CD4-positive, CD25-positive, alpha-beta regulatory T cell (primary cell): ENCODE data around the gene CAMK1D. TPM values are rescaled to one million over a fixed set of nuclear protein-coding genes. Genes with fewer than 3 reads are reported as not detected.
A peak's percentile ranks its signal among the peaks of the same experiment; 100 is the strongest.
"Not testable (repeated sequence)": the region's sequence is repeated elsewhere in the genome, so short reads cannot be mapped to it uniquely, and the experiment has no call there.

ENCODE experiments used
- ATAC-seq, 2 donors: fragments of 150-1000 bp; cut with Tn5 transposase; one replicate each; pipeline ENCODE4 v1.10.0; 2021; ENCODE audit warnings: low read depth in 2 of 2, moderate number of reproducible peaks in 2 of 2, moderate library complexity in 1 of 2
- DNase-seq, 3 donors: peaks; one replicate each; pipeline versions ENCODE4 v3.0.0 to v3.0.0-alpha.2; 2012 to 2022; ENCODE audit warnings: mixed read lengths in 1 of 3
- H3K27ac ChIP-seq: one replicate; pipeline ENCODE4 v1.7.0; 2013; ENCODE audit warnings: mild to moderate bottlenecking, low read length; ENCODE audit not compliant: insufficient read depth, poor library complexity, severe bottlenecking
- H3K27me3 ChIP-seq: one replicate; pipeline ENCODE4 v1.7.0; 2013; ENCODE audit warnings: low read length; ENCODE audit not compliant: control insufficient read depth, insufficient read depth
- H3K36me3 ChIP-seq: one replicate; pipeline ENCODE4 v1.7.0; 2013; ENCODE audit warnings: mild to moderate bottlenecking, low read length, moderate library complexity; ENCODE audit not compliant: control insufficient read depth, insufficient read depth
- H3K4me1 ChIP-seq: 2 replicates; pipeline ENCODE4 v1.7.0; 2013; ENCODE audit warnings: mild to moderate bottlenecking, low read length; ENCODE audit not compliant: insufficient read depth, control insufficient read depth, poor library complexity, severe bottlenecking
- H3K4me3 ChIP-seq: one replicate; pipeline ENCODE4 v1.7.0; 2013; ENCODE audit warnings: low read depth, mild to moderate bottlenecking, low read length, moderate library complexity
- H3K9me3 ChIP-seq, 2 experiments: 1 replicate in 1 of 2; 2 replicates in 1 of 2; pipeline ENCODE4 v1.7.0; 2013; ENCODE audit warnings: low read length in 2 of 2, mild to moderate bottlenecking in 1 of 2, moderate library complexity in 1 of 2; ENCODE audit not compliant: control insufficient read depth in 2 of 2
- H3K27ac Mint-ChIP-seq, 3 donors: one replicate each; pipeline ENCODE4 v1.8.0; 2020 to 2022; ENCODE audit warnings: mild to moderate bottlenecking in 3 of 3, mixed read lengths in 3 of 3, moderate library complexity in 2 of 3
- H3K27me3 Mint-ChIP-seq: one replicate; pipeline ENCODE4 v1.8.0; 2022; ENCODE audit warnings: mild to moderate bottlenecking, mixed read lengths
- H3K36me3 Mint-ChIP-seq: one replicate; pipeline ENCODE4 v1.8.0; 2020; ENCODE audit warnings: mixed read lengths
- H3K4me1 Mint-ChIP-seq, 4 donors: one replicate each; pipeline ENCODE4 v1.8.0; 2020 to 2022; ENCODE audit warnings: mixed read lengths in 4 of 4, mild to moderate bottlenecking in 1 of 4
- H3K4me3 Mint-ChIP-seq, 4 donors: one replicate each; pipeline ENCODE4 v1.8.0; 2020 to 2022; ENCODE audit warnings: mild to moderate bottlenecking in 4 of 4, mixed read lengths in 4 of 4, moderate library complexity in 3 of 4
- H3K9me3 Mint-ChIP-seq, 7 donors: one replicate each; pipeline ENCODE4 v1.8.0; 2020 to 2022; ENCODE audit warnings: mixed read lengths in 7 of 7, mild to moderate bottlenecking in 3 of 7, moderate library complexity in 2 of 7
- polyA plus RNA-seq, 4 donors: library from polyadenylated mRNA; unstranded; fragments of 300-500 nt; fragmentation: Illumina TruSeq; gene quantifications; one replicate each; pipeline ENCODE4 v1.2.3, GENCODE V29; 2021
- total RNA-seq: library from RNA; stranded (reverse); gene quantifications from one replicate; pipeline ENCODE4 v1.2.3, GENCODE V29; 2022

The CAMK1D gene
- total and polyA plus RNA-seq, 5 donors from 2014 or later: 4.4 to 25.3 (median 5.2) TPM

- Mint-ChIP-seq H3K36me3 (peaks cover 11% of the 10 kb centered on the region), H3K9me3 (no peaks in the 10 kb centered on the region)
- no peak for DNase-seq
Measured at GRCh38 chr10:12740813-12741212, 391.5 kb downstream of the CAMK1D start.

GRCh38 chr10:12741360-12741804 lies 392.0 kb downstream of the CAMK1D start:
- H3K4me1 ChIP-seq: no peaks in the 10 kb centered on the region
- Mint-ChIP-seq H3K4me1 (peaks cover 0 to 7% (median 4%) of the 10 kb centered on the region in 4 donors), H3K36me3 (peaks cover 8% of the 10 kb centered on the region), H3K4me3 (no peak overlapping the region), H3K27me3 (no peaks in the 10 kb centered on the region), H3K9me3 (no peaks in the 10 kb centered on the region), H3K27ac (peak overlapping the region in 1 of 3 donors; percentile 55)
- no peaks in the 10 kb centered on the region for H3K36me3 ChIP-seq
- H3K4me3 ChIP-seq: no peak overlapping the region
- H3K27me3 ChIP-seq: no peaks in the 10 kb centered on the region
- no peak for DNase-seq
- no peaks in the 10 kb centered on the region for H3K9me3 ChIP-seq
- no peak for ATAC-seq
- H3K27ac ChIP-seq: no peak overlapping the region

More at GRCh38 chr10:12740813-12741212, 391.5 kb downstream of the CAMK1D start:
- Histone ChIP-seq H3K27ac (no peak overlapping the region), H3K9me3 (no peaks in the 10 kb centered on the region), H3K4me1 (no peaks in the 10 kb centered on the region), H3K4me3 (no peak overlapping the region), H3K27me3 (no peaks in the 10 kb centered on the region), H3K36me3 (no peaks in the 10 kb centered on the region)
- no peaks in the 10 kb centered on the region for H3K27me3 Mint-ChIP-seq
- H3K27ac Mint-ChIP-seq: peak overlapping the region in 2 of 3 donors; percentile 29 to 55
- H3K4me3 Mint-ChIP-seq: no peak overlapping the region
- ATAC-seq: no peak
- H3K4me1 Mint-ChIP-seq: peaks cover 0 to 7% (median 4%) of the 10 kb centered on the region in 4 donors

- H3K4me3 Mint-ChIP-seq: no peak overlapping the region
- no peaks in the 10 kb centered on the region for H3K27me3 Mint-ChIP-seq
- Histone ChIP-seq H3K27ac (no peak overlapping the region), H3K4me1 (no peaks in the 10 kb centered on the region), H3K36me3 (no peaks in the 10 kb centered on the region), H3K9me3 (no peaks in the 10 kb centered on the region), H3K4me3 (no peak overlapping the region), H3K27me3 (no peaks in the 10 kb centered on the region)
- no peaks in the 10 kb centered on the region for H3K9me3 Mint-ChIP-seq
- H3K36me3 Mint-ChIP-seq: no peaks in the 10 kb centered on the region
- H3K4me1 Mint-ChIP-seq: peaks cover 0 to 6% (median 3%) of the 10 kb centered on the region in 4 donors
- no peak for ATAC-seq
- DNase-seq: no peak
- peak overlapping the region in 1 of 3 donors; percentile 27 for H3K27ac Mint-ChIP-seq
Measured at GRCh38 chr10:12742771-12743170, 393.4 kb downstream of the CAMK1D start.

- not testable (repeated sequence) for H3K9me3 Mint-ChIP-seq, H3K4me1 ChIP-seq, H3K27ac Mint-ChIP-seq, ATAC-seq, H3K36me3 ChIP-seq, H3K27me3 Mint-ChIP-seq, H3K4me3 Mint-ChIP-seq, H3K27ac ChIP-seq, H3K27me3 ChIP-seq, H3K36me3 Mint-ChIP-seq, H3K4me3 ChIP-seq, H3K9me3 ChIP-seq, DNase-seq, H3K4me1 Mint-ChIP-seq
Measured at GRCh38 chr10:12743466-12743865, 394.1 kb downstream of the CAMK1D start.

GRCh38 chr10:12743941-12744340 lies 394.6 kb downstream of the CAMK1D start:
- DNase-seq: no peak
- Mint-ChIP-seq H3K4me1 (peaks cover 0 to 9% (median 3%) of the 10 kb centered on the region in 4 donors), H3K9me3 (no peaks in the 10 kb centered on the region), H3K36me3 (no peaks in the 10 kb centered on the region), H3K27me3 (no peaks in the 10 kb centered on the region), H3K4me3 (no peak overlapping the region), H3K27ac (no peak overlapping the region)
- Histone ChIP-seq H3K27ac (no peak overlapping the region), H3K4me3 (no peak overlapping the region), H3K27me3 (no peaks in the 10 kb centered on the region), H3K36me3 (no peaks in the 10 kb centered on the region), H3K4me1 (no peaks in the 10 kb centered on the region), H3K9me3 (no peaks in the 10 kb centered on the region)
- no peak for ATAC-seq

- H3K27ac Mint-ChIP-seq: peak overlapping the region in 1 of 3 donors; percentile 4
- H3K9me3 ChIP-seq: no peaks in the 10 kb centered on the region
Measured at GRCh38 chr10:12748186-12748585, 398.8 kb downstream of the CAMK1D start.

GRCh38 chr10:12749760-12750478 lies 400.6 kb downstream of the CAMK1D start:
- no peak overlapping the region for H3K4me3 Mint-ChIP-seq
- H3K27ac Mint-ChIP-seq: peak overlapping the region in 1 of 3 donors; percentile 40
- no peaks in the 10 kb centered on the region for H3K36me3 ChIP-seq

More at GRCh38 chr10:12748186-12748585, 398.8 kb downstream of the CAMK1D start:
- peaks cover 0 to 5% (median 3%) of the 10 kb centered on the region in 4 donors for H3K4me1 Mint-ChIP-seq
- Histone ChIP-seq H3K4me1 (no peaks in the 10 kb centered on the region), H3K27ac (no peak overlapping the region), H3K27me3 (no peaks in the 10 kb centered on the region), H3K36me3 (no peaks in the 10 kb centered on the region), H3K4me3 (no peak overlapping the region)
- H3K9me3 Mint-ChIP-seq: no peaks in the 10 kb centered on the region
- DNase-seq (no peak), ATAC-seq (no peak)
- H3K36me3 Mint-ChIP-seq: peaks cover 3% of the 10 kb centered on the region
- no peak overlapping the region for H3K4me3 Mint-ChIP-seq
- H3K27me3 Mint-ChIP-seq: no peaks in the 10 kb centered on the region

More at GRCh38 chr10:12749760-12750478, 400.6 kb downstream of the CAMK1D start:
- no peak overlapping the region for H3K4me3 ChIP-seq
- no peaks in the 10 kb centered on the region for H3K27me3 Mint-ChIP-seq
- no peak for ATAC-seq
- peaks cover 0 to 7% (median under 1%) of the 10 kb centered on the region in 4 donors for H3K4me1 Mint-ChIP-seq
- no peak for DNase-seq
- no peaks in the 10 kb centered on the region for H3K4me1 ChIP-seq
- no peak overlapping the region for H3K27ac ChIP-seq
- no peaks in the 10 kb centered on the region for H3K27me3 ChIP-seq
- H3K36me3 Mint-ChIP-seq: peaks cover 3% of the 10 kb centered on the region
- H3K9me3 Mint-ChIP-seq: no peaks in the 10 kb centered on the region
- no peaks in the 10 kb centered on the region for H3K9me3 ChIP-seq
